GM12874 (cell line): ENCODE measurements around the gene PHACTR3.

Experiments used
- TF ChIP-seq, protein P1 (sequence below): IDR thresholded peaks from 2 replicates; pipeline ENCODE4 v1.5.1; 2011; ENCODE audit warnings: low read depth, mild to moderate bottlenecking, control low read depth, low read length, moderate library complexity; ENCODE audit not compliant: insufficient read depth

Gene PHACTR3

DNA sequence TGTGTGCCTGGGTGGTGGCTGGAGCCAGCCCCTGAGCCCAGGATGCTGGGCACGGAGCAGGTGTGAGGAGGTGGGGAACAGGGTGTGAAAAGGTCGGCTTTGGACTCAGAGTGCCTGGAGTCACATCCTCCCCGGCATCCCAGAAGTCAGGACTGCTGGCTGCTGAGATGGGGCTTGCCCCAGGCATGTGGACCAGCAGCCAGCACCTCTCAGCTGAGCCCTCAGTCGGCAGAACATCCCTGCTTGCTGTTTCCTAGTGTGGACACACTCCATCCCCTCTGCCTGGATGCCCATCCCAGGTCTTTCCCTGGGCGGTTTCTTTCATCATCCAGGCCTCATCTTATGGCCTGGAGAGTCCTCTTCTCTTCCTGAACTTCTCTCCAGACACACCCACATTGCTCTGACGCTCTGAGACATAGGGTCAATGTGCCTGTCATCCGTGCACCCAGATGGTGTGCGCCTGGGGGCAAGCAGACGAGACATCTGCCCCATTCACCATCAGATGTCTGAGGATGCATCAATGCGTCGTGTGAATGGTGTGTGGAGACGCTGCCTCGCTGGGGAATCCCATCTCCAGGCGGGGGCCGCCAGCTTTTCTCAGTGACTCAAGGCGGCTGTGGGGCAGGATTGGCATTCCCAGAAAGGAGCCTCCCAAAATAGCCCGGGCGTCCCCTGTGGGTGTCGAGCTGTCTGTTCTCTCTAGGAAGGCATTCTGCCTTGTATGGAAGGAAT, 224.9 kb downstream of the PHACTR3 start:
- TF ChIP-seq, protein P1, sequence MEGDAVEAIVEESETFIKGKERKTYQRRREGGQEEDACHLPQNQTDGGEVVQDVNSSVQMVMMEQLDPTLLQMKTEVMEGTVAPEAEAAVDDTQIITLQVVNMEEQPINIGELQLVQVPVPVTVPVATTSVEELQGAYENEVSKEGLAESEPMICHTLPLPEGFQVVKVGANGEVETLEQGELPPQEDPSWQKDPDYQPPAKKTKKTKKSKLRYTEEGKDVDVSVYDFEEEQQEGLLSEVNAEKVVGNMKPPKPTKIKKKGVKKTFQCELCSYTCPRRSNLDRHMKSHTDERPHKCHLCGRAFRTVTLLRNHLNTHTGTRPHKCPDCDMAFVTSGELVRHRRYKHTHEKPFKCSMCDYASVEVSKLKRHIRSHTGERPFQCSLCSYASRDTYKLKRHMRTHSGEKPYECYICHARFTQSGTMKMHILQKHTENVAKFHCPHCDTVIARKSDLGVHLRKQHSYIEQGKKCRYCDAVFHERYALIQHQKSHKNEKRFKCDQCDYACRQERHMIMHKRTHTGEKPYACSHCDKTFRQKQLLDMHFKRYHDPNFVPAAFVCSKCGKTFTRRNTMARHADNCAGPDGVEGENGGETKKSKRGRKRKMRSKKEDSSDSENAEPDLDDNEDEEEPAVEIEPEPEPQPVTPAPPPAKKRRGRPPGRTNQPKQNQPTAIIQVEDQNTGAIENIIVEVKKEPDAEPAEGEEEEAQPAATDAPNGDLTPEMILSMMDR = no peak

DNA sequence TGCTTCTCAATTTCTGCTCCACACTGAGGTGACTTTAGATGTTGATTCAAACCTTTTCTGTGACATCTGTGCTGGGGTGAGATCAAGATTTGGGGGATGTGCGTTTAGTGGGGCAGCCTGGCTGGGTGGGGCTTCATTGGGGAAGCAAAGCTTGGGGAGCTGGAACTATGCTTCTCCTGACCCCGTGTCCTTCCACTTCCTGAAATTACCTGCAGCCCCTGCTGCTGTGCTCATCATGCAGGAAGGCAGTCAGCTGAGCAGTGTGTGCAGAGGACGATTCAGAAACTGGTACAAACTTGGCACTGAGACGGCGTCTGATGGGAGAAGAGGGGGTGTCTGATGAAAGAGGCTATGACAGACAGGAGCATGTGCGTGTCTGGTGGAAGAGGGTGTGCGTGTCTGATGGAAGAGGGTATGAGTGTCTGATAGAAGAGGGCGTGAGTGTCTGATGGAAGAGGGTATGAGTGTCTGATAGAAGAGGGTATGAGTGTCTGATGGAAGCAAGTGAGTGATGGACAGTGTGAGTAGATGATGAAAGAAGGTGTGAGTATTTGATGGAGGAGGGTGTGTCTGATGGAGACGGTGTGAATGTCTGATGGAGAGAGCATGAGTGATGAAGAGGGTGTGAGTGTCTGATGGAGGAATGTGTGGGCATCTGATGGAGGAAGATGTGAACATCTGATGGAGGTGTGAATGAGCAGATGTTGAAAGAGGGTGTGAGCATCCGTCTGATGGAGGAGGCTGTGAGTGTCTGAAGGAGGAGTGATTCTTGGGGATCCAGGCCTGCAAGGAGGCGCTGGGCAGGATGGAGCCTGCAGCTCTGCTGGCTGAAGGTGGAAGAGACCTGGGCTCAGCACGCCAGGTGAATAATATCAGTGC, 225.7 kb downstream of the PHACTR3 start:
- TF ChIP-seq, protein P1 = no peak

DNA sequence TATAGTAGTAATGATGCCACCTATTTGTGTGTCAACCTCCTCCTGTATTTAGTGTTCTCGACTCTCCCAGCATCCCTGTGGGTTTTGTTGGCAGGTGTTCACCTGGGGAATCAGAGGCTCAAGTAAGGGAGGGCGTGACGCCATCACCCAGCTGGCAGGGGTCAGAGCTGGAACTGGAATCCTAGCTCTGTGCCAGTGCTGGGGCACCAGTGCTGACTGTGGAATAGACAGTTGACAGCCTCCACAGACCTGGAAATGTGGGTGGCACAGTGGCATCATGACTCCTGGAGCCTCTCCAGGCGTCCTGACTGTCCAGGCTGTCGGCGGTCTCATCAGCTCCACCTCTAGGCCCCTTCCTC, 226.3 kb downstream of the PHACTR3 start:
- TF ChIP-seq, protein P1 = no peak

DNA sequence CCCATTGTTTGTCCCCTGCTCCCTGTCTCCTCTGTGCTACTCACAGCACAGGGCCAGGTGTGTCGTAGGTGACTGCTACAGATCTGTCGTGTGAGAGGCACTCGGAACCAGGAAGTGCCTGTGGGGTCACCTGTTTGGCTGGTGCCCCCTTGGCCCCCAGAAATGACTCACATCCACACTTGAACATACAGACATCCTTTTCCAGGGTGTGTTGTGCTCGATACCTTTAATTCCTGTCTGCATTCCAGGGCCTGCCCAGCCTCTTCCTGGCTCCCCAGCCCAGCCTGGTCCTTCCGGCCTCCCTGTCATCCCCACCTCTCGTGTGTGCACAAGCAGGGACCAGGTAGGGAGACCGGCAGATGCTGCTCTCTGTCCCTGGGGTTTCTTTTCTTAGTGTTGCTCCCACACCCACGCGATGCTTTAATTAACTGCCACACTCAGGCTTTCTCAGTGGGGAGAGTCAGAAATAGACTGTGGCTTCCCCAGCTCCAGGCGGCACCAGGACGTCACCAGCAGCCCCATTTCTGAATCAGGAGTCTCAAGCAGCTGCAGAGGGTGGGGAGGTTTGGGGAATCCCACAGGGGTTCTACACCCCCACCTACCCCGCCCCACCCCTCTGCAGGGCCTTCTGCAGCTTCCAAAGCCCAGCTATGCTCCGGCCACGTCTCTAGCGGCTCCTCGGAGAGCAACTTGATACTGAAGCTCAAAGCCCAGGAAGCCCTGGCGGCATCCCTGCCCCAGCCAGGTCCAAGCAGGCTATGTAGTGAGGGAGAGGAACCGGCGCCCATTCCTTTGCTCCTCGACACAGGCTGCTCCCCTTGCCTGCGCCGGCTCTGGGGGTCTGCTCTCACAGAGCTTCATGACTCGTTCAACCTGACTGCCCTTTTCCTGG, 226.9 kb downstream of the PHACTR3 start:
- TF ChIP-seq, protein P1 = no peak

DNA sequence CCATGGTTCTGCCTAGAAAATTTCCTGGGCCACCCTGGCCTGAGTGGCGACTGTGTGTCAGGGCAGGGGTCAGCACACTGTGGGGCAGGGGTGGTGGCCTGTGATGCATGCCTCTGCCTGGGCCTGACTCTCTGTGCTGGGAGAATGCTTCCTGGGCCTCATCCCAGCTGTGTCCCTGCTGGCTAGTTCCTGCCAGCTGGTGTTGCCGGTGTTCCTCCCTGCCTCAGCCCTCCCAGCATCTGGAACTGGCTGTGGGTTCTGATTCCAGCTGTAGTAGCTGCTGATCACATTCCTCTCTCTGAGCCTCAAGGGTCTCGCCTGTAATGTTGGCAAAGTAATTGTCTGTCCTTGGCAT, 227.6 kb downstream of the PHACTR3 start:
- TF ChIP-seq, protein P1 = no peak

DNA sequence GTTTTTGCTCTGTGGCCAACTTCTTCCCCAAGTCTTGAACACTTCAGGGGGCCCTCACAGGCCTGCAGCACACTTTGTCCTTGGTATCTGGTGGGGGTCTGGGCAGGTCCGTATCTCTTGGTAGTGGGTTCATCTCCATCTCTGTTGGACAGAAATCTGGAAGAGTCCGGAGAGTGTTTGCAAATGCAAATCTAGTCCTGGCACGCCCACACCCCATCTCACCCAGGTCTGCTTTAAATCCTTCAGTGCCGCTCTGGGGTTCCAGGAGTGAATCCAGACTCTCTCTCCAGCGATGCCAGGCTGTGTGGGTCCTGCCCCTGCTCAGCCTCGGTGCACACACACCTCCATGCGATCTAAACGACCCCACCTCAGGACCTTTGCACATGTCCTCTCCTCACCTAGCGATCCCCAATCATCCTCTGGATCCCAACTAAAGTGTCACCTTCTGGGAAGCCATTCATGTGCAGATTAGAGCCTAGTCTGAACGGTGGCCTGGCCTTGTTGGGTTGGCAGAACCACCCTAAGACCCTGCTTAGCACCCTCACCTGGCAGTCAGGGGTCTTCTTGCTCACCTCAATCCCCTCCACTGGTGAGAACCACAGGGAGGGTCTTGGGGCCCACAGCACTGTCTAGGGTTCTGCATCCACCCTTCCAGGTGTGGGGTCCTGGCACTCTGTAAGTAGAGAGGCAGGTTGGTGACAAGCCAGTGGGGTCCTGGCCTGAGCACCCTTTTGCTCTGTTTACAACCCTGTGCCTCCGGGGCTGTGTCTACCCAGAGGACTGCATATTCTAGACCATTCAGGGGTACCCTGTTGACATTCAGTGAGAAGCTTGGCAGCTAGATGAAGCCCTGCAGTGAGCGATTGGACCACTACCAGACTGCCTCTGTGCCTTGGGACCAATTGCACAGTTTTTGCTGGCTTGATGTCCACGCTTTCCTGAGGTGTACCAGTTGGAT, 228.3 kb downstream of the PHACTR3 start:
- TF ChIP-seq, protein P1 = no peak
